ENCODE measurements around the gene MBLAC1. TPM values are rescaled to one million over a fixed set of nuclear protein-coding genes. Genes with fewer than 3 reads are reported as not detected.

MBLAC1 gene
- total and polyA plus RNA-seq, 8 donors = 1.1 to 3.7 (median 1.9) TPM

GRCh38 chr7:100152404-100152803, 25.6 kb downstream of the MBLAC1 start:
- Histone ChIP-seq H3K36me3 (no peaks in the 10 kb centered on the region), H3K27me3 (no peaks in the 10 kb centered on the region), H3K4me1 (peaks cover 0 to 6% (median 3%) of the 10 kb centered on the region in 3 donors), H3K4me3 (no peak overlapping the region), H3K9me3 (no peaks in the 10 kb centered on the region), H3K27ac (no peak overlapping the region)
- intact Hi-C loops (cut with DNase I) = no loop called here
- FAIRE-seq (no peak), DNase-seq (no peak), ATAC-seq (no peak)
- TF ChIP-seq CTCF (IDR thresholded peaks at IDR 0.05) = no peak

- Histone ChIP-seq H3K4me3 (no peak overlapping the region), H3K27ac (no peak overlapping the region), H3K4me1 (peaks cover 0 to 6% (median 6%) of the 10 kb centered on the region in 3 donors), H3K9me3 (no peaks in the 10 kb centered on the region), H3K27me3 (no peaks in the 10 kb centered on the region), H3K36me3 (no peaks in the 10 kb centered on the region)
- WGBS, 2 donors = 92 to 94% methylated on average over 17 to 18 of the region's 18 CpGs
- FAIRE-seq (no peak), ATAC-seq (no peak), DNase-seq (no peak)
- intact Hi-C loops (cut with DNase I) = no loop called here
- TF ChIP-seq CTCF (IDR thresholded peaks at IDR 0.05) = no peak
Observed at GRCh38 chr7:100152937-100153666, 26.3 kb downstream of the MBLAC1 start.

GRCh38 chr7:100153708-100154535, 27.2 kb downstream of the MBLAC1 start:
- Histone ChIP-seq H3K4me3 (no peak overlapping the region), H3K4me1 (peaks cover 0 to 6% (median 6%) of the 10 kb centered on the region in 3 donors), H3K9me3 (no peaks in the 10 kb centered on the region), H3K27ac (no peak overlapping the region), H3K27me3 (no peaks in the 10 kb centered on the region), H3K36me3 (no peaks in the 10 kb centered on the region)
- no peak for FAIRE-seq
- intact Hi-C loops (cut with DNase I) = no loop called here
- DNase-seq = peak in 1 of 6 donors; percentile 66
- 81 to 83% methylated on average over 16 of the region's 16 CpGs for WGBS, 2 donors
- ATAC-seq = no peak
- TF ChIP-seq CTCF (IDR thresholded peaks at IDR 0.05) = no peak

- H3K27me3 ChIP-seq = no peaks in the 10 kb centered on the region
- ATAC-seq = no peak
- FAIRE-seq = no peak
- DNase-seq = peak in 1 of 6 donors; percentile 69
- H3K9me3 ChIP-seq = no peaks in the 10 kb centered on the region
- WGBS, 2 donors = 76 to 78% methylated on average over 26 to 30 of the region's 30 CpGs
- no peak overlapping the region for H3K27ac ChIP-seq
- no peak for TF ChIP-seq CTCF (IDR thresholded peaks at IDR 0.05)
- no peak overlapping the region for H3K4me3 ChIP-seq
- intact Hi-C loops (cut with DNase I) = no loop called here
- no peaks in the 10 kb centered on the region for H3K36me3 ChIP-seq
- H3K4me1 ChIP-seq = peaks cover 0 to 6% (median 3%) of the 10 kb centered on the region in 3 donors
Observed at GRCh38 chr7:100154651-100155491, 28.1 kb downstream of the MBLAC1 start.
